Activated naive CD8-positive, alpha-beta T cell (primary cell): ENCODE results near the gene VDAC1.

Experiments used
- H3K27ac Mint-ChIP-seq: one replicate; pipeline ENCODE4 v1.8.0; 2021; ENCODE audit warnings: mixed read lengths
- H3K27me3 Mint-ChIP-seq: one replicate; pipeline ENCODE4 v1.8.0; 2021; ENCODE audit warnings: mixed read lengths
- H3K36me3 Mint-ChIP-seq: one replicate; pipeline ENCODE4 v1.8.0; 2021; ENCODE audit warnings: mixed read lengths
- H3K4me1 Mint-ChIP-seq: one replicate; pipeline ENCODE4 v1.8.0; 2021; ENCODE audit warnings: low read depth, mixed read lengths
- H3K4me3 Mint-ChIP-seq: one replicate; pipeline ENCODE4 v1.8.0; 2021; ENCODE audit warnings: mild to moderate bottlenecking, mixed read lengths
- H3K9me3 Mint-ChIP-seq: one replicate; pipeline ENCODE4 v1.8.0; 2021; ENCODE audit warnings: low read depth, mixed read lengths

The VDAC1 gene

GRCh38 chr5:133926489-133927299 lies 78.1 kb downstream of the VDAC1 start:
- Mint-ChIP-seq H3K4me3 (no peak overlapping the region), H3K27me3 (no peaks in the 10 kb centered on the region), H3K9me3 (no peaks in the 10 kb centered on the region), H3K27ac (no peak overlapping the region), H3K36me3 (no peaks in the 10 kb centered on the region), H3K4me1 (peaks cover 32% of the 10 kb centered on the region)

GRCh38 chr5:133925866-133926488 lies 78.8 kb downstream of the VDAC1 start:
- Mint-ChIP-seq H3K27ac (no peak overlapping the region), H3K36me3 (no peaks in the 10 kb centered on the region), H3K4me3 (no peak overlapping the region), H3K9me3 (no peaks in the 10 kb centered on the region), H3K4me1 (peaks cover 30% of the 10 kb centered on the region), H3K27me3 (no peaks in the 10 kb centered on the region)

DNA sequence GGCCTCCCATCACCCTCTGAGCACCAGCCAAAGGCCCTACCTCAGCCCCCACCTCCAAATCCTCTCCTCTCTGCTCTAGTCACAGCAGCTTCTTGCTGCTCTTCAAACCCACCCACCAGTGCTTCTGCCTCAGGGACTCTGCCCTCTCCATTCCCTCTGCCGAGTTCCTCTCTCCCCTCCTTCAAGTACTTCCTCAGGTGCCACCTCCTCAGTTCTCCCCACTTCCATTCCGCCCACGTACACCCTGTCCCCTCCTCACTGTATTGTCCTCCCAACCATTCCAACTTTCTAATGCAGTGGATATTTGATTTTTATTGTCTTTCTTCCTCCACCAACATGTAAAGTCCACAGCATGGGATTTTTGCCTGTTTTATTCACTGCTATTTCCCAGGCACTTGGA lies 79.5 kb downstream of the VDAC1 start:
- no peak overlapping the region for H3K4me3 Mint-ChIP-seq
- H3K9me3 Mint-ChIP-seq, result no peaks in the 10 kb centered on the region
- H3K27ac Mint-ChIP-seq, result no peak overlapping the region
- H3K36me3 Mint-ChIP-seq, result no peaks in the 10 kb centered on the region
- H3K4me1 Mint-ChIP-seq, result peaks cover 25% of the 10 kb centered on the region
- no peaks in the 10 kb centered on the region for H3K27me3 Mint-ChIP-seq

GRCh38 chr5:133924221-133924920 lies 80.4 kb downstream of the VDAC1 start:
- H3K4me1 Mint-ChIP-seq, result peaks cover 18% of the 10 kb centered on the region
- no peaks in the 10 kb centered on the region for H3K9me3 Mint-ChIP-seq
- H3K36me3 Mint-ChIP-seq, result no peaks in the 10 kb centered on the region
- no peak overlapping the region for H3K4me3 Mint-ChIP-seq
- H3K27me3 Mint-ChIP-seq, result no peaks in the 10 kb centered on the region
- H3K27ac Mint-ChIP-seq, result peak overlapping the region; percentile 68

GRCh38 chr5:133921979-133922378 lies 82.8 kb downstream of the VDAC1 start:
- Mint-ChIP-seq H3K27me3 (peaks cover 2% of the 10 kb centered on the region), H3K4me3 (no peak overlapping the region), H3K9me3 (no peaks in the 10 kb centered on the region), H3K27ac (no peak overlapping the region), H3K4me1 (peaks cover 5% of the 10 kb centered on the region), H3K36me3 (no peaks in the 10 kb centered on the region)
